GM04503 (cell line): ENCODE data around the gene TRABD2A.

ENCODE experiments used
- DNase-seq: peaks from one replicate; pipeline ENCODE4 v3.0.0-alpha.2; 2012; ENCODE audit warnings: low read depth

Gene TRABD2A

DNA sequence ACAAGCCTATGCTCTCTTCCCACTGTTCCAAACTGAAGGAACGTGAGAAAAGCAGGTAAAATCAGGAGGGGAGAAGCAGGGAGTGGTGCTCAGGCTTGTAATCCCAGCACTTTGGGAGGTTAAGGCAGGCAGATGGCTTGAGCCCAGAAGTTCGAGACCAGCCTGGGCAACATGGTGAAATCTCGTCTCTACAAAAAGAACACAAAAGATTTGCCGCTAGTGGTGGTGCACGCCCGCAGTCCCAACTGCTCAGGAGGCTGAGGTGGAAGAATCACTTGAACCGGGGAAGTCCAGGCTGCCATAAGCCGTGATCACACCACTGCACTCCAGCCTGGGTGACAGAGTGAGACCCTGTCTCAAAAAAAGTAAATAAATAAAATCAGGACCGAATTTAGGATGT lies 23.3 kb upstream of the TRABD2A start:
- DNase-seq: no peak

DNA sequence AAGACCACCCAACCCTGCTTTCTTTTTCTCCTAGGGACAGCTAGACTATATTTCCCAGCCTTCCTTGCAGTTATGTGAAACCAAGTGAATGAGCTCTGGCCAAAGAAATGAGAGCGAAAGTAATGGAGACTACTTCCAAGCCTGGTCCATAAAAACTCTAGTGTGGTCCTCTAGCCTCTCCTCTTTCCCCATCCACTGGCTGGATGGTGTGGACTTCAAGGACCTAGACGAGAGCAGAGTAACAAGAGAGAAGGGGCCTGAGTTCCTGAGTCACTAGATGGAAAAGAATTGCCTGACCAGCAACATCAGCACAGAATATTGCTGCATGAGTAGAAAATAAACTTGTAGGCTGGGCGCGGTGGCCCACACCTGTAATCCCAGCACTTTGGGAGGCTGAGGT lies 21.6 kb upstream of the TRABD2A start:
- no peak for DNase-seq

DNA sequence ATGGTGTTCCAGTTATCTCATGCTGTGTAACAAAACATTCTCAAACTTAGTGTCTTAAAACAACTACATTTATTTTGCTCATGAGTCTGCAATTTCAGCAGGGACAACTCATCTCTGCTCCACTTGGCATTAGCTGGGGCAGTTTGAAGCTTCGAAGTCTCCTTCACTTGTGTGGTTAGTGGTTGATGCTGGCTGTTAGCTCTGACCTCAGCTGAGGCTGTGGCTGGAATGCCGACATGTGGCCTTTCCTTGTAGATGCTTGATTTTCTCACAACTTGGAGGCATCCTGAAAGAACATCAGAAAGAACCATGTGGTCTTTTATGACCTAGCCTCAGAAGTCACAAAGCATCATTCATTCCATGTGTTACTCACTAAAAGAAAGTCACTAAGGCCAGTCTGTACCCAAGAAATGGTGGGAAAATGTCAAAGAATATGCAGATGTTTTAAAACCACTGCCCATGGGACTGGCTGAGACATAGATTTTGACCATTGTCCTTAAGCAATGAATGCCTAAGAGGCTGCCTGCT lies 20.8 kb upstream of the TRABD2A start:
- DNase-seq: peak; percentile 96

DNA sequence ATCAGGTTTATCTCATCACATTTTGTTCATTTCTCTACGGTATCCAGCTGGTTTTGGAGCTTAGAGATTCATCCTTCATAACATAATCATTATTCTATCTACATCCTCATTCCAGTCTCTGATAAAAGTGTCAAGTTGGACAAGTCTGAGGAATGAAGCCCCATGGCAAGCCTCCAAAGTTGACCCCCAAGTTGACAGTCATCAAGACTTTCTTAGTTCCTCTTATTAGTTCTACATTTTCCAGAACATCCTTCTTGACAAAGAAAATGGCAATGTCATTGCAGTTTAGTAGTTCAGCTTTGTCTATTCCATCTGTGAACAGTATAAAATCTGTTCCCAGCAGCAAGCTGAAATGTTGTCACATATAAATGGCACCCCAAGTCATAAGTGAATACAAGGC lies 20.1 kb upstream of the TRABD2A start:
- DNase-seq: no peak

DNA sequence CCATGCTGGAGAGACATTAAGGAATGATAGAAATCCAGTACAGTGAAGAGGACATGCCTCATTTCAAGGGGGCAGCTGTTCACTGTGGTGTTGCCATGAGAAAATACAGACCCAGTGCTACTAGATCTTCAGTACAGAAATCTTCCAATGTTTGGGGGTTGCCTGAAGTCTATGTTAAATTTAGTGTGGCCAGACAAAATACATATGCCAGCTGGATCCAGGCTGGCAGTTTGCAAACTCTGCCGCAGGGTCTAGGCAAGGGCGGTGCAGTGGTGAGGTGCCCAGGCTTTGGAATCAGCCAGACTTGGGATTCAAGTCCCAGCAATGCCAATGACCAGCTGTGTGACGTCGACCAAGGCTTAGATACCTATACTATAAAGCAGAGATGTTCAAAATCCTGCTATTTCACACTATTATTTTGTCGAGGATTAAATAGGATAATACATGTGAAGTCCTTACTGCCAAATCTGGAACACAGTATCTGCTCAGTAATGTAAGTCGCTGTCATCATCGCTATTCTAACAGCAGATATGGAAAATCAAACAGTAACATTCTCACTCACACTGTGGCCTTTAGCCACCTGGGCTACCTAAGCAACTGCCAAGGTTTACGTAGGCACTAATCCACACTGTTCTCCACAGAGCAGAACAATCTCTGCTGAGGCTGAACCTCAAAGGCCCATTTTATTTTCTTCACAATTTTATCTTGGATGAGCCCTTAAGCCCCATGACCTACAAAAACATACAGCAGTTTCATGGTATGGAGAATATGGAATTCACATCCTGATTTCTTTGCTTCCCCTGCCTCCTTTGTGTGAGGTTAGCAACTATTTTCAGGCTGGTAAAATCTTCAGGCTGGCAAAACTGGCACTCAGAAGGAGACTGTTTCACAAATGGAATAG lies 18.7 kb upstream of the TRABD2A start:
- no peak for DNase-seq

DNA sequence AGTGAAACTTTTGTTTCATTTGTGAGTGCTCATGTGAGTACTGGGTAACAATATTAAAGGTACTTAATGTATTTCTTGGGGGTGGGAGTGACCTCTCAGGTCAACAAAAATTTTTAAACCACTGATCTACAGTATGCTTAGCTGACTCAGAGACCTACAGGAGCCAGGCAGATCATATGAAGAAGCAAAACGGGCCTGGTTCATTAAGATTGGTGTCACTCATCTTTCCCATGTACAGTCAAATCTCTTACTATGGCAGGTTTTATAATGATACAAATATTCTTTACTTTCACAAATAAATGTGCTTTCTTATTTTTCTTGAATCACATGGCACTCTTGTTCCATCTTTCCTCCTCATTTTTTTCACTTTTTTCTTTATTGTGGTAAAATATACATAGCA lies 16.9 kb upstream of the TRABD2A start:
- no peak for DNase-seq

DNA sequence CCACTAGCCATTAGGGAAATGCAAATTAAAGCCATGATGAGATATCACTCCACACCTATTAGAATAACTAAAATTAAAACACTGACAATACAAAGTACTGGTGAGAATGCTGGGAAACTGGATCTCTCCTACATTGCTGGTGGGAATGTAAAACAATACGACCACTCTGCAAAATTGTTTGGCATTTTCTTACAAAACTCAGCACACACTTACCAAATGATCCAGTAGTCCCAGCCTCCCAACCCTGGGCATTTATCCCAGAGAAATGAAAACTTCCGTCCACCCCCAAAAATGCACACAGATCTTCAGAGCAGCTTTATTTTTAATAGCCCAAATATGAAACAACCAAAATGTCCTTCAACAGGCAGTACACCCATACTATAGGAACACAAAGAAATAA lies 15.7 kb upstream of the TRABD2A start:
- DNase-seq: no peak

DNA sequence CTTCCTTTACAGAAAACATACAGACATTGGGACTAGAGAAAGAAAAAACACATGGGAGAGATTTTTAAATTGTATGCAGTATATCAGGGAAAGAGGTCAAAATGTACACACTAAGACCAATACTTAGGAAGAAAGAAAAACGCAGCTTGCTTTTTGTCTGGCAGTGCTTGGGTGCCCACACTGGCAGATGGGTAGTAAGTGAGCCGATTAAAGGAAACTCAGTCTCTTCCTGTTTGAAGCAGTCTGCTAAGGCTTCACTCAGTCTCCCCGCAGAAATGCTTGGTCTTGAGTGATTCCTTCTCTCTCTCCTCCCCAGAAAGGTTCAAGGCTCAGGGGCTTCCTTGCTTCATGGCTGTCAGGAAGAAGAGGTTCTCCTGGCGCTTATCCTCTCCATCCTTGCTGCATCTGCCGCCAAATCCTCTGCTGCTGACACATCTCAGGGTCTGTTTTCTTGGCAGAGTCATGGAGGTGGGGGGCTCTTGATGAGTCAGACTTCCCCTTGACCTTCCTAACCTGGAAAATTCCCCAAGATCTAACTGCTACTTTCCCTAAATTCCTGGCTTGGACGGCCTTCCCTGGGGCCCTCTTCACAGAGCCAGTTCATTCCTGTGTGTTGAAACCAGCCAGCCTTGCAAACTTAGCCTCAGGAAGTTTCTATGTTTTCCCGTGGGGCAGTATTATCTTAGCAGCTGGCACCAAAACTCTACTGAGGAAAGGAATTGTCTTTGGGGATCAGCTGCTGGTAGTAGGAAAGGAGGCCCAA lies 14.1 kb upstream of the TRABD2A start:
- no peak for DNase-seq

DNA sequence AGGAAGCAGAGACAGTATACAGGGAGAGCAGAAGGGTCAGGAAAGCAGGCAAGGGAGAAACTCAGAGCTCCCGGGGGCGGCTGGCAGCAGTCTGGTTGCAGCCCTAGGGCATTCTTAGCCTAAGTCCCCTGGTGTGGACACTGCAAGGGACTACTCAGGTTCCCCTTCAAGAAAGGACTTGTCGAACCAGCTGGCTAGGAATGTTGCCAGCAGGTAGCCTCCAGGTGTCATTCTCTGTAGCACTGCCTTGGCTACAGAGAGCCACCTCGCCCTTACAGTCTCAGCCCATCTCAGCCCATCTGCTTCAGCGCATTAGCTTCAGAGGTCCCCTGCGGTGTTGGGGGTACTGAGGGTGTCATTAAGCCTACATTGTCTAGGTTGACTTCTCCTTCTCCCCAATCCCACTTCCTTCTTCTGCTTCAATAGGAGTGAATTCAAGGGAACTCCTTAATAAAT lies 13.3 kb upstream of the TRABD2A start:
- no peak for DNase-seq

DNA sequence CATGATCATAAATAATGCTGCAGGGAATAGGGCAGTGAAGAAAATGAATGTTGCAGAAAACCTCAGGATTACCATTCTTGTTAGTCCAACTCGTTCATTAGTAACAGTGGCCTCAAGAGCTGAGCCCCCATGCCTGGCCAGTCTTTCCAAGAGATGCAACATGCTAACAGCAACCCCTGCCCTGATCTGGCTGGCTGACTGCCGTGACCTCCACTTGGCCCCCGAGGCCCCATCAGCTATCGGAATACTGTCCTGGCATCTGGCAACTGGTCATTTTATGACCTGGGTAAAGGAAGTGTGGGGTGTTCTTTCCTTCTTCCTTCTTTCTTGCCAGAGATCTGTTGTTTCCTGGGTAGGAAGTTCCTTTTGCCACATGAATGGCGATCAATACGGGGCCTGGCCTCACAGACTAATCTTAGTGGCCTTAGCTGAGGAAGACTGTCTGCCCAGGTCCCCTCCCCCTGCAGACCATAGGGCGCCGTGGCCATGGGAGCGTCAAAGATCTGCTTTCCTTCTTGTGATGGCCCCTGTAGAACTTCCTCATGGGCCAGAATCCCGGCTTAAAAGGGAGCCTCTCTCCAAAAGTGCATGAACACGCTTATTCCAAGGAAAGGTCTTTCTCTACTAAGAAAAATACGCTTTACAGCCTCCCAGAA lies 10.6 kb upstream of the TRABD2A start:
- DNase-seq: no peak

DNA sequence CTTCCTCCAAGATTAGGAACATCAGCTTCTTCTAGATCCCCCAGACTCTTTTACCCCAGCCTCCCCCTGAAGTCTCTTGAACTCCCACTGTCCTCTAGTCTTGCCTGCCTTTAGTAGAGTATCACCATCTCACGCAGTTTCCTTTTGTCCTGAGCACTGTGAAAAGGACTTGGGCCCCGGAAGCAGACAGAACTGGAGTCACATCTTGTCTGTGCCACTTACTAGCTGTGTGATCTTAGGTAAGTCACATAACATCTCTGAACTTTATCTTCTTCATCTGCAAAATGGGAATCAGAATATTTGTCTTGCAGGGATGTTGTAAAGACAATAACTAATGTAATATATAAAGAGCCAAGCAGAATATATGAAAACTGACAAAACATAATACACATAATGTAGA lies 8.4 kb upstream of the TRABD2A start:
- DNase-seq: no peak

DNA sequence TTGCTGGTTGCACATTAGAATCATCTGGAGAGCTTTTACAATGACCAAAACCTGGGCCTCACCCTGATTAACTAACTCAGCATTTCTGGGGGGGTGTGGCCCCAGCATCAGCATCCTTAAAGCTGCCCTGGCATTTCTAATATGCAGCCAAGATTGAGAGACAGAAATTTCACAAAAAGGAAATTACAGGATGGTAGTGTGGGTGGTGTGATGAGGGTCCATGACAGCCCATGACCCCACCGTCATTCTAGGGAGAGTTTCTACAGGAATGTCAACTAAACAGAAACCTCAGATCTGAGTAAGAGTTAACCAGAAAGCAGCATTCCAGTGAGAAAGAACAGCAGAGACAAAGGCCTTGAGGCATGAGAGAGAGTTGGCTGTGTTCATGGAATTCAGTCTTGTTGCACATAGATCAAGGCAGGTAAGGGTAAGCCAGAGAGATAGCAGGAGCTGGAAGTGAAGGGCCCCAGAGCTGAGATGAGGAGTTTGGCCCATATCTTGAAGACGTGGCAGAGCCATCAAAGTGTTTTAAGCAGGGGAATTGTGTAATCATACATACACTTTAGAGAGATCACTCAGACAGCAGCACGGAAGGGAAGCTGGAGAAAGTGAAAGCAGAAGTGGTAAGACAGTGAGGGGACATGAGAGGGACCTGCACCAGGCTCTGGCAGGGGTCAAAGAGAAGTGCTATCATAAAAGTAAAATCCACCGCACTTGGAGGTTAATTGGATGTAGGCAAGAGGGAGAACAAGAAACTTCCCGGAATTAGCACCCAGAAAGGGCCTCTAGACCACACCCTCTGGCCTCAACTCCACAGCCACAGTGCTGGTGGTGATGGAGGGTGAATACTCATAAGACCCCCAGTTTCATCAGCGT lies 7.8 kb upstream of the TRABD2A start:
- no peak for DNase-seq

DNA sequence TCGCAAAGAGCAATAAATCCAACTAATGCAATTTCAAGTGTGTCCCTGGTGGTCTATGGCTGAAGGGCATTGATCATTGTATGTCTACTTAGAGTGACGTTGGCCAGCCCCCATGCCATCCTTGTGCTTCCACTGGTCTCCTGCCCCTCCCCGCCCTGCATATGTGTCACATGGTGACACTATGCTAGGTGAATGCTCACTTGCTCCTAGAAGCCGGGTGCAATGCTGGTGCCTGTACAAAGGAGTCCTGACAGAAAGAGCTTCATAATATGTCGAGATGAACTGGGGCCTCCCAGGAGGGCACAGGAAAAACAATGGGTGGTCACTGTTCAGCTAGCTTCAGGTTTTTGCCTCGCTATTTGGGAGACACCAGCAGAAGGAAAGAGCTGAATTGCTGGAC lies 5.9 kb upstream of the TRABD2A start:
- DNase-seq: no peak

DNA sequence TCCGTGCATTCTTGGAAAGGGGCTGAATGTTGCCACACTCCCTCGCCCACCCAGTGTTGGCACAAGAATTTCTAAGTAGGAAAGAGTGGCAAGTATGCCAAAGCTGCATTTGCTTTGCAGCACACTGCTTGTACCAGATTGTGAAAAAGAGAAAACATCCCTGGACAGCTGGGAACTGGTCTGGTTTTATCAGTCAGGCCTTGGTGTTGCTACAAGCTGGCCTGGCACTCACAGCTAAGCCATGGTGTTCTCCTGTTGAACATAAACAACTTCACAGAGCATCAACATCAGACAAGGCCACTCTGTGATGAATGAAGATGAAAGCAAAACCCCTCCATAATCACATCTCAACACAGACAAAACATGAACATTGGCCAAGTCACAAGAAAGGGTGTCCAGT lies 4.2 kb upstream of the TRABD2A start:
- no peak for DNase-seq

DNA sequence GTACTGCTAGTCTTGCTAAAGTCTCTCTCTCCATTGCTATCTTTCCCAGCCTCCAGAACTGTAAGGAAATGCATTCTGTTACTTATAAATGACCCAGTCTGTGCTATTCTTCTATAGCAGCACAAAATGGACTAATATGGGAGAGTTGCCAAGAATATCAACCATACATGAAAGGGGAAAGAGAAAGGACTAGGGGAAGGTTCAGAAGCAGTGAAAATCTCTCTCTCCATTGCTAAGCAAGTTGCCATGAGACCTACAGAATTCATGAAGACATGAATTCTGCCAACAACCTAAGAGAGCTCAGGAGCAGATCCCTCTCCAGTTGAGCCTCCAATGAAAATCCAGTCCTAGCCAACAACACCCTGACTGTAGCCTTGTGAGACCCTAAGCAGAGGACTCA lies 3.6 kb upstream of the TRABD2A start:
- no peak for DNase-seq

DNA sequence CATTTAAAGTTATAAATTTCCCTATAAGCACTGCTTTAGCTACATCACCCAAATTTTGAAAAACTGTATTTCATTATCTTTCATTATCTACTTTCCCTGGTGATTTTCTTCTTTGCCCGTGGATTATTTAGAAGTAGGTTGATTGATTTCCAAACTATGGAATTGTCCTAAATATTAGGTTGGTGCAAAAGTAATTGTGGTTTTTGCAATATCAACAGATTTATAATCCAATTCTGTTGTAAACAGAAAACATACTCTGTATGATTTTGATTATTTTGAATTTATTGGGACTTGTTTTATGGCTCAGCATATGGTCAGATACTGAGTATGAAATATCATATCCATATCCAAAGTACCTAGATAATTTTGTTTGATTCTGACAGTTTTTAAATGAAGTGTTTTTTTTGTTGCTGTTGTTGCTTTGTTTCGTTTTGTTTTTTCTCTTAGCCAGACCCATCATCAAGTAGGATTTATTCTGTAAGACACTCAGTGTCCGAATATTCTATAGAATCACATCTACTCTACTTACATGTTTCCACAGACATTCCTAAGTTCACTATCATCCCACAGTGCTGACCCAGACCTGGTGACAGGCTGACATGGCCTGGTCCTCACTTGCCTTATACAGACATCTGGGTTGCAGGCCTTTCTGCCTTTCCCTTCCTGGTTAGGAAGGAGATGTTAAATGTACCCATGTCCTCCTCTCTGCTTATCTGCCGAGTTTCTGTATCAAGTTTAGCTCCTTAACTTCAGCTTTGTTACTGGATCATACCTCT lies 2.1 kb upstream of the TRABD2A start:
- DNase-seq: no peak

DNA sequence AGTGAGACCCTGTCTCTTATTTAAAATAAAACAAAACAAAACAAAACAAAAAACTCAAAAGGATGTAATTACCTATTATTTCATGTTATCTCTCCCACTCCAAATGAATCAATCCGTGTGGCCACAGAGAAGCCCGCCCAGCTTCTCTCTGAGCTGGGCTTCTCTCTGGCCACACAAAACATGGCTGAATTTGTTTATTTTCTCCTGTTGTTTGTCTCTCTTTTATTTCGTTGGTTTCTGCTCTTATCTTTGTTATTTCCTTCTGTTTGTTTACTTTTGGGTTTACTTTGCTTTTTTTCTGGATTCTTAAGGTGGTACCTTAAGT lies 1.5 kb upstream of the TRABD2A start:
- no peak for DNase-seq

DNA sequence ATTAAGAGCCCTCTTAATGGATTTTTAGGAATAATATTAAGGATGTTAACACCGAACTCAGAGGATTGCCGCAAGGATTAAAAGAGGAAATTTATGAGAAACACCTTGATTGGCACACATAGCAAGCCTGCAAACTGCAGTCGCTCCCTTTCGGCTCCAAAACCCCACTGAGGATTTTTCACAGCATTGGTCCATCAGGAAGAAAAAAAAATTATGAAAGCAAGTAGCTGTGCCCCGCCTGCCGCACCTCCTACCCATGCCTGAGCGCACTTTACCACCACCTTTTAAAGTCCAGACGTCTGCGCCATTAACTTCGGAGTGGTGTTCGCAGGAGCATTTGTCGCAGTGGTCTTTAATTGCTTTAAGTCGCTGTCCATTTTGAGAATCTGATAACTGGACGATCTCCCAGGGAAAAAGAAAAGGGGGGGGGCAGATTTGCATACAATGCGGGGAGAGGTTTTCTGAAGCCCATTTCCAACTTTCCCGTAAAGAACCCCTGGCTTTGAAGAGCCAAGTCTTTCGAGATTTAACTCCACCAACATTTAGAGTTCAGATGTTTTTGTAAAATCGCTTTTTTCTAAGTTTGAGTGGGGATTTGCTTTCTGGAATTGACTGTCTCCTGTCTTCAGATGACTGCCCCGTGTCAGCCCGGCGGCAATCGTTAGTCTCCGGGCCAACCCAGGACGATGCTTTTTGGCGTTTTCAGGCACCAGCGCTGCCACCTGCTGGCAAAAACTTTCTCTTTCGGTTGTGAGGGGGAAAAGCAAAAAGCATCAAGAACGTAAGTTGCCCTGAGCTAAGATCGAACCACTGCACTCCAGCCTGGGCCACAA lies 913 bp upstream of the TRABD2A start:
- no peak for DNase-seq

DNA sequence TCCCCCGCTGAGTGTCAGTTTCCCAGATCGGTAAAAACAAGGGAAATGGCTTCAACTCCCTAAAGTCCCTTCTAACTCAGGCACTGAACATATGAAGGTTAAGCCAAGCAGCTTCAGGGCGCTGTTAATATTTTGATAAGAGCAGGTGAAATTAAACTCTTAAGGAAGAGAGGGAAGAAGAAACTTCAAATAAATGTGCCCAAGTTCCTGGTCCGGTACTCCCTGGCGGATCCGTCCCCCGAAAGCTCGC lies 564 bp downstream of the TRABD2A start:
- DNase-seq: no peak
